DMS114 treated with DMSO at 0.1 percent for 48 hours (cell line): ENCODE data around the gene SHANK3.
A peak's percentile ranks its signal among the peaks of the same experiment; 100 is the strongest.
"Not testable (repeated sequence)": the region's sequence is repeated elsewhere in the genome, so short reads cannot be mapped to it uniquely, and the experiment has no call there.

Experiments used
- DNase-seq: peaks from one replicate; lab custom pipeline; 2025; ENCODE audit not compliant: unreplicated experiment; lab: John Stamatoyannopoulos, UW

SHANK3 gene

DNA sequence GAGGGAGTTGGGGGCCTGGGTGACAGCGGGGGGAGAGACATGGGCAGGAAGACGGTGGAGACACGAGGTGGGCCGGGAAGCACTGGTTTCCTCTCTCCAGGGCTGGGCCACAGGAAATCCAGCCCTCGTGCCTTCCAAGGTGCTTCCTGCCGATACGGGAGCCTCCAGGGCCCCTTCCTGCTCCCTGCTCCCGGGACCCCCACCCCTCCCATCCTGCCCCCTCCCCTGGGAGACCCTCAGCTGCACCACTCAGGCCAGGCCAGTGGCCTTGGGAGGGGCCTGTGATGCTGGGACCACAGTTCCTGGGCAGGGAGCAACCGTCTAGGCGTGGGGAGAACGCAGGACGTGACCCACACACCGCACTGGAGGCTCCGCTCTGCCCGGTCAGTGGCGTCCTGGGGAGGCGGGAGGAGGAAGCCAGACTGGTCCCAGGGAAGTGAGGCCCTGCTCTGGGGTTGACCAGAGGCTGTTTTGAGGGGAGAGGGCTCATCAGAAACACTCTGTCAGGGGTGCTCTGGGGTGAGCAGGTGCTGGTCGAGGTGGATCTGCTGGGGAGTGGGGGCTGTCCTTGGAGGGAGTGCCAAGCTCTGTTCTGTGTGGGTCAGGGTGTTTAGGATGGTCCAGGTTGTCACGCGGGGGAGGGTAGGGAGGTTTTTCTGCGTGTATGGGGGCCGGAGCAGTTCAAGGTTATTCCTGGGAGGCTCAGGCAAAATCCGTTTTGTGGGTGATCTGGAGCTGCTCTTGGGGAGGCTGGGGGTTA is at the start of gene SHANK3:
SHANK3 (plus strand) TSS at position 353 of the 760 bp plus-strand sequence.
- DNase-seq = no peak

DNA sequence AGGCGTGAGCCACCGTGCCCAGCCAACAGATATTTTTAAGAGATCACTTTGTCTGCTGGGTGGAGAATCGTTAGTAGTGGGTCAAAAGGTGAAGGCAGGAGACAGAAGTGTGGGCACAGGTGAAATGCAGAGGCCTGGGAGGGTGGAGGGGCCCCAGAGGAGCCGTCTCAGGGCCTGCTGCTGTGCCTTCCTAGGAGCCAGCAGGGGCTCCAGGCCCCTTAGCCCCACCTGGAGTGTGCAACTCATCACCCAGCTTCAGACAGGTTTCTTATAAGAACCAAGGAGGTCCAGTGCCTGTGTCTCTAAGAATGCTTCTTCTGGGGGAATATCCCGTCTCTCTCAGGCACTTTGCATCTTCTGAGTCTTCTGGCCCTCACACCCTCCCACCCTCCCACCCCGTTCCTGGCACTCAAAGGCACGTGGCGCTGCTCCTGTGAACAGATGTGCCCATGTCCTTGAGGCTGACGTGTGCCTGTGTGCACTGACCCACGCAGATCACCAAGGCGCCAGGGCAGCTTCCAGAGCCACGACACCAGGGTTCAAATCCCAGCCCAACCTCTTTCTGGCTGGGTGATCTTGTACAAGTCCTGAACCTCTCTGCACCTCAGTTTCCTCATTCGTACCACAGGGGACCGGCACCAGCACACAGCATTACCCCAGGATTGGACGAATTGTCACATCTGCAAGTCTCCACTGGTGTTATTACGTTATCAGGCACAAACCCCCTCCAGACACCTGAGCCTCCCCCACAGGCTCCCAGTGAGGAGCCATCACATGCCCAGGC is 48.1 kb upstream of the SHANK3 start:
- DNase-seq = no peak

DNA sequence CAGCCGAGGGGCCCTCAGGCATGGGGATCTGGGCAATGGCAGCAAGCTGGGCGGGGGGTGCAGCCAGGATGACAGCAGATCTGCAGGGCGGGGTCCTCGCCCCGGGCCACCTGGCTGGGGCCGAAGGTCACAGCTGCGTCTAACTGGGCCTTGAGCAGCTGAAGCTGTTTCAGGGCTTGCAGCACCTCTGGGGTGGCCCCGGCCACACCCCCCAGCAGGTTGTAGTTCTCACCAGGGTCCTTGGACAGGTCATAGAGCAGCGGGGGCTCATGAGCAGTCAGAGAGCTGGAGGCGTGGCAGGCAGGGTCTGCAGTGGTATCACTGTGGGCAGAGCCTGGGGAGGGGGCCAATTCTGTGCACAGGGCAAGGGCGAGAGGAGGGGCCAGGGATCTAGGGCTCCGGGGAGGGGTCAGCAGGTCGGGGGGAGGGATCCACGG is 47.5 kb upstream of the SHANK3 start:
- no peak for DNase-seq

DNA sequence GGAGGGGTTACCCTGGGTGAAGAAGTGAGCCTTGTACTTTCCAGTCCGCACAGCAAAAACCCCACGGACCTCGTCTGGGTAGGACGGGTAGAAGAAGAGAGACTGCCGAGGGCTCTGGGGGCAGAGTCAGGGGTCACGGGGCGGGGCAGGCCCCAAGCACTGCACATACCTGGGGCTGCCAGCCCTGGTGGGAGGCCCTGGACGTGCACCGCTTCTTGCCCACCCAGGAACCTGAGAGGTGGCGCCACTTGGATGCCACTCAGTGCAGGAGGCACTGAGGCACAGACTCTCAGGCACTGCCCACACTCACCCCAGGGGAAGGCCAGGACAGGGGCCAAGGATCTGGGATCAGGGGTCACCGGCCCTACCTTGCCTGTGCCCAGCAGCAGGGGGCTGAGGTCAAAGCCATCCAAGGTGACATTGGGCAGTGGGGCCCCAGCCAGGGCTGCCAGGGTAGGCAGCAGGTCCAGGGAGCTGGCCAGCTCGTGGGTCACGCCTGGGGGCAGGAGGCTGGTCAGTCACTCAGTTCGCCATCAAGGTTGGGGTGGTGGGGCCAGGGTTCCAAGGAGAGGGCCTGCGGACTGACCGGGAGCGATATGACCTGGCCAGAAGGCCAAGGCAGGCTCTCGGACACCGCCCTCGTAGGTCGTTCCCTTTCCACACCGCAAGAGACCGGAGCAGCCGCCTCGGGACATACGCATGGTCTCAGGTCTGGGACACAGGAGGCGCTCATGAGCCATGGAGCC is 46.9 kb upstream of the SHANK3 start:
- DNase-seq = no peak

DNA sequence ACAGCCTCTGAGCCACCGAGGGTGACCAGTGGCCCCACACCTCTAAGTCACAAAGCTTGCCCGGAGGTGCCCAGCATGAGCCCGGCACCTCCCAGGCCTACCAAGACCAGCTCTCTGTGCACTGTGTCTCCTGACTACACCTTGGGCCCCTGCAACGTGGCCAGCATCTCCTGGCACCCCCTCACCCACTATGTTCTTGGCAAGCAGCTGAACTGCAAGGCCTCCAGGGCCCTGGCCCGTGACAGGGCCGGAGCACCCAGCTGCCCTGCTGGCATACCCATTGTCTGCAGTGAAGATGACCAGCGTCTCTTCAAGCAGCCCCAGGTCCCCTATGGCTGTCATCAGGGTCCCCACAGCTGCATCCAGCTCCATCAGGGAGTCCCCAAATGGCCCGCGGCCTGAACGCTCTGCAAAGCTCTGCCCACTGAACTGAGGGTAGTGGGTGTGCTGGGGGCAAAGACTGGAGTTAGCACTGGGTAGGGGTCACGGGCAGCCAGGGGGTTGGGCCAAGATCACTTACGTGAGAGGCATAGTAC is 46.2 kb upstream of the SHANK3 start:
- no peak for DNase-seq

DNA sequence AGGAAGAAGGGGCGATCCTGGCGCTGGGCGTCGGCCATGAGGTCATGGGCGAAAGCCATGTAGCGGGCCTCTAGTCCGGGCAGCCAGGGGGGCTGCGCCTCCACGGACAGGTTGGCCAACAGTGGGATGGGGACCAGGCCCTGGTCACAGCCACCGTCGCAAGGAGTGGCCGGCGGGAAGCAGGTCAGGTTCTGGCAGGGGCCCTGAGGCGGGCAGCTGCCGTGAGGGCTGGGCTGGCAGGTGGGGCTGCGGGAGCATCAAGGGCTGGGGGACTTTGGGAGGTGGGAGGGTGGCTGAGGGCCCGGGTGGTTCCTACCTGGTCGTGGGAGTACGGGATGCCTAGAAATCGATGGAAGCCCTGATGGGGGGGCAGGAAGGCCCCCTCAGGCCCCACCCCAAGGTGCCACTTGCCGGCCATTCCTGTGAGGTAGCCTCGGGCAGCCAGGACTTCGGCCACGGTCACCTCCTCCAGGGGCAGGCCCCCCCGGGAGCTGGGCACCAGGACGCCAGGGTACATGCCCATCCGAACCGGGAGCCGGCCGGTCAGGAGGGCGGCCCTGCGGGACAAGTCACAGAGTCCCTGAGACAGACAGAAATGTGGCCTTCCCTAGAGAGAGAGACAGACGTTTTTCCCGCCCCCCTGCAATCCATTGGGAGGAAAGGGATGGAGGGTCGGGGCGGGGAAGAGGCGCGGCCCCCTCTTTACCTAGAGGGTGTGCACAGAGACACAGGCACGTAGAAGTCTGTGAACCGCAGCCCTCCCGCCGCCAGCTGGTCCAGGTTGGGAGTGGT is 45.6 kb upstream of the SHANK3 start:
- no peak for DNase-seq

DNA sequence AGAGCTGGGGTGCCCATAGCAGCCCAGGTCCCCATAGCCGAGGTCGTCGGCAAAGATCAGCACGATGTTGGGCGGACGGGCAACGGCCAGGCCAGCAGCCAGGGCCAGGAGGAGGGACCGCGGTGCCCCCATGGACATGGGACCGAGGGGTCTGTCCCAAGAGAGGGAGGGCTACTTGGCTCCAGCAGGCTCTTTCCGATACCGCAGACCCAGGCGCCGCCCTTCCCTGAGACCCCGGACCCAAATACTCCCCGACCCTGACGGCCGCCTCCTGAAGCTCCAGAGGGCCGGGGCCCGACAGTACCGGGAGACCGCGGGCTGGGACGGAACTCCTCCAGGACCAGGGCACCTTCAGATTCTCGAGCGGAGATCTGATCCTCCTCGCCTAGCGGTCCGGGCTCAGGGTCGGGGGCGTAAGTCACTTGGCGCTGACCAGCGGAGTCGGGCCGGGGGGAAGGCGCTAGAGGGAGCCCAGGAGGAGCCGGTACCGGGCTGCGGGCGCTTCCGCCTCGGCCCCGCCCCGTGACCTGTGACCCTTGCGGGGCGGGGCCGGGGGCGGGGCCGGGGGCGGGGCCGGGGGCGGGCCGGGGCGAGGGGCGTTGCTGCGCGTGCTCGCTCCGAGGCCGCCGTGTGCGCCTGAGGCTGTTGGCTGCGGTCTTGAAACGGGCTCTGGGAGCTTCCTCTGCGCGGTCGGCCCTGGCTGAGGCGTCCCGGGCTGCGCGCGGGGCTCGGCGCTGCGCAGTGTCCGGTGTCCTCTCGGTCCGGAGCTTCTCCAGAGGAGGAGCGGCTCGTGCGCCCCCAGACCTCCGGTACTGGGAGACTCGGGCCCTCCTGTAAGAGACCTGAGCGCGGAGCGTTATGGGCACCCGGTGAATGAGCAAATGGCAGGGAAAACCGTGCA is 44.7 kb upstream of the SHANK3 start, which contains the start of gene ARSA:
ARSA (minus strand) TSS at position 511 of the 901 bp plus-strand sequence; CDS start at position 138, 373 bp downstream.
- peak; percentile 40 for DNase-seq

DNA sequence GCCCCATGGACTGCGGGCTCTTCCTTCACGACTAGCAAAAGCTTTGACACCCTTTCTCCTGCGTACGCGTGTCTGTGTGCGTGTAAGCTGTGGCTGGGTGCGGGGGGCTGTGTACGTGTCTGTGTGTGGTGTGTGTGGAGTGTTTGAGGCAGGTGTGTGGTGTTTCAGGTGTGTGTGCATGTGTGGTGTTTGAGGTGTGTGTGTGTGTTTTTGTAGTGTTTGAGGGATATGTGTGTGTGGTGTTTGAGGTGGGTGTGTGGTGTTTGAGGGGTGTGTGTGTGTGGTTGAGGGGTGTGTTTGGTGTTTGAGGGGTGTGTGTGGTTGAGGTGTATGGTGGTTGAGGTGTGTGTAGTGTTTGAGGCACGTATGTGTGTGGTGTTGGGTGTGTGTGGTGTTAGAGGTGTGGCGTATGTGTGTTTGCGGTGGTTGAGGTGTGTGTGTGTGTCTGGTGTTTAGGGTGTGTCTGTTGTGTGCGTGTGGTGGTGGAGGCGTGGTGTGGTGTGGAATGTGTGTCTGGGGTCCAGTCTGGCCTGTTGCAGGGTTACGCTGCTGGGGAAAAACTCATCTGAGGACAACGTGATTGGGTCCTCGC is 44.0 kb upstream of the SHANK3 start:
- DNase-seq = no peak

DNA sequence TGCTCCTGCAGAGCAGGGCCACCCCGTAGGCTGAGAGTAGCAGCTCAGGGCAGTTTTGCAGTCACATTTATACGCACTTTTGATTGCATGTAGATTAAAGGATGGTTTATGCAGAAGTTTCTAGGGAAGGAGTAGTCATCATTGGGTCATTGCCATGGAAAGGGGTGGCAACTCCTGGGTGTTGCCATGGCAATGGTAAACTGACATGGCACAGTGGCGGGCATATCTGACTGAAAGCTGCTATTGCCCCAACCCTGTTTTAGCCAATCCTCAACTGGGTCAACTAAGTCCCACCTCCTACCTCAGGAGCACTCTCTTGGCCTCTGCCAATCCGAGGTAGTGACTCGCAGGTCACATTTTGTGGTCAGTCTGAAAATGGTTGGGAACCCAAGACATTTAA is 42.2 kb upstream of the SHANK3 start:
- DNase-seq = no peak

DNA sequence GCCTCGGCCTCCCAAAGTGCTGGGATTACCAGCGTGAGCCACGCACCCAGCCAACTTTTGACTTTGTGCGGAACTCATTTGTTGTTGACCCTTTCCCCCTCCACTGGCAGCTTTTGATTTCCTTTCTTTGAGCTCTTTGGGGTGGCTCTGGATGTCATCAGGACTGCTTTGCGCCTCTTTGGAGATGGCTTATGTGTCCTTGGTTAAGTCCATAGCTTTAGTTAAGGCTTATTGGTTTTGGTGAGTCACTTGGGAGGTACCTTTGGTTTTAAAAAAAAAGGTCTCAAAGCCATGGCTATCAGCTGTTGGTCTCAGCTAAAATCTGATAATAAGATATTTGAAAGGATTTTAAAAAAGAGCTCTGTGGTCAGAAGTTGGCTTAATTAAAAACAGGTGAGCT is 39.5 kb upstream of the SHANK3 start:
- DNase-seq = no peak

DNA sequence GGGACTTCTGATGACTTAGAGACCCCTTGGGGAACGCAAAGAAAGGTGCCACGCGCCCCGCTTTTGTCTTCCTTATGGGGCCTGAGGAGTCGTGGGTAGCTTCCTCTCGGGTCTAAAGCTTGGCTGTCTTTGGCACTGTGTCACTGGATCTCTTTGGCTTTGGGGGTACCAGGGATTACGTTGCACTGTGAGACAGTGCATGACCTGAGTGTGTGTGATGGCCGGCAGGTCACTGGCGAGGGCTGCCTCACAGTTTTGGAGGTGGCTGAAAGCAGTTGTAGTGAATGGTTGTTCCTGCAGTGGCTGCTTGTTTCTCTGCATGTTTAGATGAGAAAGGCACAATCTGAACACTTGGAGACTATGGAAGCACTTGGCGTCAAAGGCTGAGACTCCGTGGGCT is 38.9 kb upstream of the SHANK3 start:
- no peak for DNase-seq

DNA sequence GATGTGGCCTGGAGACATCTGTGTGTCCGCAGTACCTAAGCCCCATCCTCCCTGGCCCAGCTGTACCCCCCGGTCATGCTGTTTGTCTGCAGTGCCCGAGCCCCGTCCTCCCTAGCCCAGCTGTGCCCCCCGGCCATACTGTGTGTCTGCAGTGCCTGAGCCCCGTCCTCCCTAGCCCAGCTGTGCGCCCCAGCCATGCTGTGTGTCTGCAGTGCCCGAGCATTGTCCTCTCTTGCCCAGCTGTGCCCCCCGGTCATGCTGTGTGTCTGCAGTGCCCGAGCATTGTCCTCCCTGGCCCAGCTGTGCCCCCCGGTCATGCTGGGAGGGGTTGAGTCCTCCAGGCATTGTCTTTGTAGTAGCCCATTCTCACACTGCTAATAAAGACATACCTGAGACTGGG is 37.0 kb upstream of the SHANK3 start:
- DNase-seq = no peak

DNA sequence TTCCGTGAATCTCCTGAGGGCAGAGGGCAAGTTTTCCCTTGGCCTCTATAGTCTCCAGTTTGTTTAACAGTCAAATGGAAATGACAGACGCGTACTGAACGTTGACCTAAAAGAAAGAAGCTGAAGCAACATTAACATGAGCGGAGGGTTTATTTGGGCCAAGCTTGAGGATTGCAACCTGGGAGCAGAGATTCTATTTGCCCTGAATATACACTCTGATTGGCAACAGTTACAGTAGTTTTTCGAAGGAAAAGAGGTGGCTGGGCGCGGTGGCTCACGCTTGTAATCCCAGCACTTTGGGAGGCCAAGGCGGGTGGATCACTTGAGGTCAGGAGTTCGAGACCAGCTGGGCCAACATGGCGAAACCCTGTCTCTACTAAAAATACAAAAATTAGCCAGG is 32.3 kb upstream of the SHANK3 start:
- not testable (repeated sequence) for DNase-seq

DNA sequence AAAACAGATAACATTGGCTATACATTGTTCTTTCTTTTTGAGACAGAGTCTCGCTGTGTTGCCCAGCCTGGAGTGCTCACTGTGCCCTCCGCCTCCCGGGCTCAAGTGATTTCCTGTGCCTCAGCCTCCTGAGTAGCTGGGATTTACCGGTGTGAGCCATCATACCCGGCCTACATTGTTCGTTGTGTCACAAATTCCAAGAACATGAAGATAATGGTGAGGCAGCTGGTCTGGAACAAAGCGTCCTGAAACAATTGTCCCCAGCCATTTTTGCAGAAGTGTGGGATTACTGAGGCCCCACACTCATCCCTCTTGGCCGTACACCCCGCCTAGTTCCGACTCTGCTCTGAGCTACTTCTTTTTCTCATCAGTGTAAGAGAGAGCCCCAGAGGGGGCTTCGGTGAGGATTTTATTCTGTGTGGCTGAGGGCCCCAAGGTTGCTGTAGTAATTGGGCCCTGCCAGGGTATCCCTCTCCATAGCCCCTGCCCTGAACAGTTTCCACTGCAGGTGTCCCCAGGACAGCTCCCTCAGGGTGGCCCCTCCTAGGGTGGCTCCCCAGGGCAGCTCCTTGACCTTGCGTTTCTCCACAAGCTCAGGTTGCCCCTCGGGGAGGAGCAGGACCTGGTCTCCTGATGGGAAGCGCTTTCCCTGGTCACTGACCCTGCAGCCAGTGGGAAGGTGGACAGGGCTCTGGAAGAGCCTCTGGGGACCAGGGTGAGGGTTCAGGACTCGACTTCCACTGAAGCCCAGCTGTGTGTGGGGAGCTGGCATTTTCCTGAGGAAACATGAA is 31.6 kb upstream of the SHANK3 start:
- DNase-seq = no peak

DNA sequence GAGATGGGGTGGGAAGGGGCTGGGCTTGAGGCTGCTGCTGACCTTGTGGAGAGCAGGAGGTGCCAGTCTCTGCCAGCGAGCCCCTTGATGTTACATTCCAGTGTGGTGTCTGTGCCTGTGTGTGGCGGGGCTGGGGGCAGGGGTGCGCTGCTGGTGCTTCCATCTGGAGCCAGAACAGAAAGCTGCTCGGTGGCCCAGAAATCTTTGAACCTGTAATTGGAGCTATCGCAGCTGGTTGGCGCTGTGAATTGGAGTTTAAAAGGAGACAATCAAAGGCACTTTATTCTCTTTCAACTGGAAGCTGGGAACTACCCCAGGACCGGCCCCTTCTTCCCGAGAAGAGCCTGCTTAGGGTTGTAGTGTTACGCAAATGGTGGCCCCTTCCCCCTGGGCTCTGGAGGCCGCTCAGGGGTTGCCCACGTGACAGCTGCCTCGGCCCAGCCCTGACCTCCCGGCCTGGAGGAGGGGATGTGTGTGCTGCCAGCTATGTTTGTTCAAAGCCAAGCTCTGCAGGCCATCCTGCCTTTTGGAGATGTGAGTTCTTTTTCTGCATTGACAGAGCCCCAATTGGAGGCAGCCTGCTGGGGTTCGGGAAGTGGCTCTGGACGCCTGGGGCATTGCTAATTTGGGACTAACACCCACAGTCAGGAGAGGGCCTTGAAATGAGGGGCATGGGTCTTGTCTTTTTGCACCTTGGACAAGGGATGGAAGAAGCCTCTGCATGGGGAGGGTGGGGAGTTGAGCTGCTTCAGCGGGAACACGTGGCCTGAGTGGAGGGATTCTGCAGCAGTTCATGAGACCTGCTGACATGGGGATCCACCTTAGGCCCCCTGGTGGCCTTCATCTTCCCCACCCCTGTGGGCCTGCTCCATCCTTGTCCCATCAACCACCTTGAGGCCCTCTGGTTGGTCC is 30.7 kb upstream of the SHANK3 start:
- no peak for DNase-seq

DNA sequence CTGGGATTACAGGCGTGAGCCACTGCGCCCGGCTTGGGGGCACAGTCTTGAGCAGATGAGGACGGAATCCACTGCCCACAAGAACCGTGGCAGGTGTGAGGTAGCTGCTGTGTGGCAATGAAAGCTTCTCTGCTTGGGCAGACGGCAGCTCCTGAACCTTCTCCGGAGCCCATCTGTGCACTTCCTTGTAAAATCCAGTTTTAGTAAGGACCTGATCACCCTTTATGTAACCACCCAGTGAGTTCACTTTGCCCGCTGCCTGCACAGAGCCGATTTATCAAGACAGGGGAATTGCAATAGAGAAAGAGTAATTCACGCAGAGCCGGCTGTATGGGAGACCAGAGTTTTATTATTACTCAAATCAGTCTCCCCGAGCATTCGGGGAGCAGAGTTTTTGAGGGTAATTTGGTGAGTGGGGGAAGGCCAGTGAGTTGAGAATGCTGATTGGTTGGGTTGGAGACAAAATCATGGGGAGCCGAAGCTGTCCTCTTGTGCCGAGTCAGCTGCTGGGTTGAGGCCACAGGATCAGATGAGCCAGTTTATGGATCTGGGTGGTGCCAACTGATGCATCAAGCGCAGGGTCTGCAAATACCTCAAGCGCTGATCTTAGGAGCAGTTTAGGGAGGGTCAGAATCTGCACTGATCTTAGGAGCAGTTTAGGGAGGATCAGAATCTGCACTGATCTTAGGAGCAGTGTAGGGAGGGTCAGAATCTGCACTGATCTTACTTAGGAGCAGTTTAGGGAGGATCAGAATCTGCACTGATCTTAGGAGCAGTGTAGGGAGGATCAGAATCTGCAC is 29.4 kb upstream of the SHANK3 start:
- not testable (repeated sequence) for DNase-seq

DNA sequence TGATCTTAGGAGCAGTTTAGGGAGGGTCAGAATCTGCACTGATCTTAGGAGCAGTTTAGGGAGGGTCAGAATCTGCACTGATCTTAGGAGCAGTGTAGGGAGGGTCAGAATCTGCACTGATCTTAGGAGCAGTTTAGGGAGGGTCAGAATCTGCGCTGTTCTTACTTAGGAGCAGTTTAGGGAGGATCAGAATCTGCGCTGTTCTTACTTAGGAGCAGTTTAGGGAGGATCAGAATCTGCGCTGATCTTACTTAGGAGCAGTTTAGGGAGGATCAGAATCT is 28.9 kb upstream of the SHANK3 start:
- DNase-seq = not testable (repeated sequence)
